ENCODE measurements around the gene GRAP2. TPM values are rescaled to one million over a fixed set of nuclear protein-coding genes. Genes with fewer than 3 reads are reported as not detected.

Gene GRAP2
- total RNA-seq, 1 donor from 2014 or later = 12.3 TPM

- no peaks in the 10 kb centered on the region for H3K36me3 ChIP-seq
- H3K27ac ChIP-seq = no peak overlapping the region
- no peak overlapping the region for H3K4me3 ChIP-seq
- no peak for DNase-seq (ENCODE audit: extremely low spot score in 2 of 2)
- H3K27me3 ChIP-seq = no peaks in the 10 kb centered on the region
- no peak for TF ChIP-seq POLR2A (IDR thresholded peaks at IDR 0.05)
- no peak for TF ChIP-seq CTCF (IDR thresholded peaks at IDR 0.05)
- no peak for TF ChIP-seq POLR2AphosphoS5 (IDR thresholded peaks at IDR 0.05; ENCODE audit: insufficient read depth in 1 of 2, low read depth in 1 of 2)
- no peaks in the 10 kb centered on the region for H3K9me3 ChIP-seq
- H3K4me1 ChIP-seq = peaks cover 44% of the 10 kb centered on the region
- intact Hi-C loops (cut with DNase I) = no loop called here
Observed at GRCh38 chr22:40004836-40005235, 104.0 kb downstream of the GRAP2 start.

- no peaks in the 10 kb centered on the region for H3K9me3 ChIP-seq
- intact Hi-C loops (cut with DNase I) = no loop called here
- H3K27ac ChIP-seq = no peak overlapping the region
- no peaks in the 10 kb centered on the region for H3K27me3 ChIP-seq
- no peak overlapping the region for H3K4me3 ChIP-seq
- no peaks in the 10 kb centered on the region for H3K36me3 ChIP-seq
- no peak for DNase-seq (ENCODE audit: extremely low spot score in 2 of 2)
- peaks cover 47% of the 10 kb centered on the region for H3K4me1 ChIP-seq
- no peak for TF ChIP-seq POLR2AphosphoS5 (IDR thresholded peaks at IDR 0.05; ENCODE audit: insufficient read depth in 1 of 2, low read depth in 1 of 2)
- no peak for TF ChIP-seq CTCF (IDR thresholded peaks at IDR 0.05)
- TF ChIP-seq POLR2A (IDR thresholded peaks at IDR 0.05) = no peak
Observed at GRCh38 chr22:40006641-40007040, 105.8 kb downstream of the GRAP2 start.

GRCh38 chr22:40007853-40008710 lies 107.2 kb downstream of the GRAP2 start:
- Histone ChIP-seq H3K4me3 (no peak overlapping the region), H3K36me3 (no peaks in the 10 kb centered on the region), H3K27ac (no peak overlapping the region), H3K4me1 (peaks cover 36% of the 10 kb centered on the region), H3K9me3 (no peaks in the 10 kb centered on the region), H3K27me3 (no peaks in the 10 kb centered on the region)
- no peak for TF ChIP-seq CTCF (IDR thresholded peaks at IDR 0.05)
- no peak for TF ChIP-seq POLR2A (IDR thresholded peaks at IDR 0.05)
- TF ChIP-seq POLR2AphosphoS5 (IDR thresholded peaks at IDR 0.05; ENCODE audit: insufficient read depth in 1 of 2, low read depth in 1 of 2) = no peak
- no peak for DNase-seq (ENCODE audit: extremely low spot score in 2 of 2)
- intact Hi-C loops (cut with DNase I) = no loop called here

GRCh38 chr22:40008726-40009291 lies 107.9 kb downstream of the GRAP2 start:
- no peak overlapping the region for H3K4me3 ChIP-seq
- no peak for TF ChIP-seq POLR2A (IDR thresholded peaks at IDR 0.05)
- TF ChIP-seq CTCF (IDR thresholded peaks at IDR 0.05) = no peak
- no peak for TF ChIP-seq POLR2AphosphoS5 (IDR thresholded peaks at IDR 0.05; ENCODE audit: insufficient read depth in 1 of 2, low read depth in 1 of 2)
- intact Hi-C loops (cut with DNase I) = no loop called here
- DNase-seq (ENCODE audit: extremely low spot score in 2 of 2) = no peak
- H3K4me1 ChIP-seq = peaks cover 29% of the 10 kb centered on the region
- H3K9me3 ChIP-seq = no peaks in the 10 kb centered on the region
- no peak overlapping the region for H3K27ac ChIP-seq
- H3K27me3 ChIP-seq = no peaks in the 10 kb centered on the region
- H3K36me3 ChIP-seq = no peaks in the 10 kb centered on the region

GRCh38 chr22:40009292-40009774 lies 108.4 kb downstream of the GRAP2 start:
- Histone ChIP-seq H3K27ac (no peak overlapping the region), H3K36me3 (no peaks in the 10 kb centered on the region), H3K4me3 (no peak overlapping the region), H3K9me3 (no peaks in the 10 kb centered on the region), H3K27me3 (no peaks in the 10 kb centered on the region), H3K4me1 (peaks cover 25% of the 10 kb centered on the region)
- TF ChIP-seq POLR2AphosphoS5 (IDR thresholded peaks at IDR 0.05; ENCODE audit: insufficient read depth in 1 of 2, low read depth in 1 of 2) = no peak
- no peak for TF ChIP-seq POLR2A (IDR thresholded peaks at IDR 0.05)
- no peak for TF ChIP-seq CTCF (IDR thresholded peaks at IDR 0.05)
- no peak for DNase-seq (ENCODE audit: extremely low spot score in 2 of 2)
- intact Hi-C loops (cut with DNase I) = no loop called here

Data from vagina (tissue), 2 donors.